Vagina (tissue), 2 donors: ENCODE data around the gene POLD1. TPM values are rescaled to one million over a fixed set of nuclear protein-coding genes. Genes with fewer than 3 reads are reported as not detected.
"Not testable (repeated sequence)": the region's sequence is repeated elsewhere in the genome, so short reads cannot be mapped to it uniquely, and the experiment has no call there.

Experiments used
- DNase-seq, 2 donors: peaks; one replicate each; pipeline ENCODE4 v3.0.0-alpha.2; 2017; ENCODE audit errors: extremely low spot score in 2 of 2
- H3K27ac ChIP-seq: fragments of 200-600 bp; sonication (generic); one replicate; pipeline ENCODE4 v1.5.1; 2019
- H3K27me3 ChIP-seq: fragments of 200-600 bp; sonication (generic); one replicate; pipeline ENCODE4 v1.5.1; 2019
- H3K36me3 ChIP-seq, 2 donors: fragments of 200-600 bp; sonication (generic); one replicate each; pipeline ENCODE4 v1.5.1; 2017 to 2019
- H3K4me1 ChIP-seq: fragments of 200-600 bp; sonication (generic); one replicate; pipeline ENCODE4 v1.5.1; 2019
- H3K4me3 ChIP-seq, 2 donors: fragments of 200-600 bp; sonication (generic); 1 replicate in 1 of 2; 2 replicates in 1 of 2; pipeline ENCODE4 v1.5.1; 2016 to 2019
- H3K9me3 ChIP-seq: fragments of 200-600 bp; sonication (generic); one replicate; pipeline ENCODE4 v1.5.1; 2019
- POLR2A ChIP-seq, 2 donors: fragments of 450-650 bp; IDR thresholded peaks; one replicate each; pipeline ENCODE4 v1.6.1; 2017; ENCODE audit warnings: antibody characterized with exemption in 2 of 2, mild to moderate bottlenecking in 2 of 2, moderate library complexity in 2 of 2
- POLR2AphosphoS5 ChIP-seq, 2 donors: sonication (generic); formaldehyde crosslinking; IDR thresholded peaks; one replicate each; pipeline ENCODE4 v1.9.0; 2017; ENCODE audit warnings: antibody characterized with exemption in 2 of 2, mild to moderate bottlenecking in 2 of 2, low read depth in 1 of 2; ENCODE audit not compliant: insufficient read depth in 1 of 2
- intact Hi-C: fragments of 100-400 bp; cut with DNase I; formaldehyde crosslinking; loops from one replicate; pipeline ENCODE4 v1.15.1; 2023
- total RNA-seq: library from RNA; depleted of rRNA; stranded (reverse); fragments of >200 nt; gene quantifications from one replicate; pipeline ENCODE4 v1.2.3, GENCODE V29; 2016
- TF ChIP-seq, protein P1 (sequence below), 3 experiments: fragments of 450-650 bp in 2 of 3; fragments of 200-600 bp in 1 of 3; sonication (generic) in 1 of 3; IDR thresholded peaks; one replicate each; pipeline ENCODE4 v1.5.1; 2017 to 2019; ENCODE audit warnings: antibody characterized with exemption in 3 of 3, mild to moderate bottlenecking in 2 of 3, moderate library complexity in 2 of 3

POLD1 gene
- total RNA-seq, 1 donor from 2014 or later, result 16.7 TPM

DNA sequence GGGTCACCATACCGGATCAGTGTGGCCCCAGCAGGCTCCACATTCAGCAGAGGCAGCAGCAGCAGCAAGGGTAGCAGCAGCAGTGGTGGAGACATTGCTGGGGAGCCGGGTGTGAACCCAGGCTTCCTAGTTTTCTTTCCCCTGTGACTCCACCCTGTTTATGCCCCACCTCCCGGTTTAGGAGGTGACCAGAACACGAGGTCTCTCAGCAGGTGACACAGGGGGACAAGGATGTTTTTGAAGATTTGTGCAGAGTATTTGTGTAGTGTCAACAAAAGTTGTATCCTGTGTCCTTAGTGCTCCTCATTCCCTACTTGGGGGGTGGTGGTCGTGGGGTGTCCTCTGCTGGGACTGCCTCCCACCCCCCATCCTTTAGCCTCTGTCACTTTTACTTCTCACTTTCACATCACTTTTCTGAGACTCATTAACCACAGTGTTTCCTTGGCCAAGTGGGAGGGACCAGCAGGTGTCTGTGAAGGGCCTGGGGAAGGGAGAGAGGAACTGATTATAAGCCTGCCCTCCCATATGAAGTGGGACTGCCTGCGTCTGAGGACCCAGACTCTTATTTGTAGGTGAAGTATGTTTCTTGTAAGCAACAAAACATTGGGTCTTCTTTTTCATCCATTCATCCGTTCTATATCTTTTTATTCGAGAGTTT is 39.4 kb upstream of the POLD1 start:
- H3K9me3 ChIP-seq, result no peaks in the 10 kb centered on the region
- no peak overlapping the region for H3K4me3 ChIP-seq
- intact Hi-C loops, result no loop called here
- no peak for DNase-seq
- H3K36me3 ChIP-seq, result no peaks in the 10 kb centered on the region
- H3K4me1 ChIP-seq, result no peaks in the 10 kb centered on the region
- TF ChIP-seq, protein P1, sequence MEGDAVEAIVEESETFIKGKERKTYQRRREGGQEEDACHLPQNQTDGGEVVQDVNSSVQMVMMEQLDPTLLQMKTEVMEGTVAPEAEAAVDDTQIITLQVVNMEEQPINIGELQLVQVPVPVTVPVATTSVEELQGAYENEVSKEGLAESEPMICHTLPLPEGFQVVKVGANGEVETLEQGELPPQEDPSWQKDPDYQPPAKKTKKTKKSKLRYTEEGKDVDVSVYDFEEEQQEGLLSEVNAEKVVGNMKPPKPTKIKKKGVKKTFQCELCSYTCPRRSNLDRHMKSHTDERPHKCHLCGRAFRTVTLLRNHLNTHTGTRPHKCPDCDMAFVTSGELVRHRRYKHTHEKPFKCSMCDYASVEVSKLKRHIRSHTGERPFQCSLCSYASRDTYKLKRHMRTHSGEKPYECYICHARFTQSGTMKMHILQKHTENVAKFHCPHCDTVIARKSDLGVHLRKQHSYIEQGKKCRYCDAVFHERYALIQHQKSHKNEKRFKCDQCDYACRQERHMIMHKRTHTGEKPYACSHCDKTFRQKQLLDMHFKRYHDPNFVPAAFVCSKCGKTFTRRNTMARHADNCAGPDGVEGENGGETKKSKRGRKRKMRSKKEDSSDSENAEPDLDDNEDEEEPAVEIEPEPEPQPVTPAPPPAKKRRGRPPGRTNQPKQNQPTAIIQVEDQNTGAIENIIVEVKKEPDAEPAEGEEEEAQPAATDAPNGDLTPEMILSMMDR (IDR thresholded peaks at IDR 0.05), result no peak
- TF ChIP-seq POLR2A (IDR thresholded peaks at IDR 0.05) (no peak), POLR2AphosphoS5 (IDR thresholded peaks at IDR 0.05; ENCODE audit: insufficient read depth in 1 of 2, low read depth in 1 of 2) (no peak)
- no peaks in the 10 kb centered on the region for H3K27me3 ChIP-seq
- H3K27ac ChIP-seq, result no peak overlapping the region

DNA sequence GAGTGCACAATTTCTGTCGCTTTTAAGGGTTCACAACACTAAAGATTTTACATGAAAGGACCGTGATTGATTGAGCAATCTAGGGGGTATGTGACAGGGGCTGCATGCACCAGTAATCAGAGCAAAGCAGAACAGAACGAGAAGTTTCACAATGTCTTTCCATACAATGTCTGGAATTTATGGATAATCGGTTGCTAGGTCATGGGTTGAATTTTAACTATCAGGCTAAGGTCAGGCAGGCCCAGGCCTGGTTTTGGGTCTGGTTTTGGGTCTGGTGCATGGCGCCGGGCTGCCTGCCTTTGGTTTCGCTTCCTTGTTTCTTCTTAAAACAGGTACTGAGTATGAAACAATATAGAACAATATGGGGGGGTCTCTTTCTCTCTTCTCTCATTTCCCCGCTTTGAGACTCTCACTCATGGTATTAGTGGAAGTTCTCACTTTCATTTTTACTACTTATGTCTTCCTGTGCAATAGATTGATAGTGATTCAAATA is 37.0 kb upstream of the POLD1 start:
- H3K4me3 ChIP-seq, H3K27ac ChIP-seq, H3K9me3 ChIP-seq, H3K4me1 ChIP-seq, H3K36me3 ChIP-seq, intact Hi-C loops, DNase-seq, H3K27me3 ChIP-seq: not testable (repeated sequence)

DNA sequence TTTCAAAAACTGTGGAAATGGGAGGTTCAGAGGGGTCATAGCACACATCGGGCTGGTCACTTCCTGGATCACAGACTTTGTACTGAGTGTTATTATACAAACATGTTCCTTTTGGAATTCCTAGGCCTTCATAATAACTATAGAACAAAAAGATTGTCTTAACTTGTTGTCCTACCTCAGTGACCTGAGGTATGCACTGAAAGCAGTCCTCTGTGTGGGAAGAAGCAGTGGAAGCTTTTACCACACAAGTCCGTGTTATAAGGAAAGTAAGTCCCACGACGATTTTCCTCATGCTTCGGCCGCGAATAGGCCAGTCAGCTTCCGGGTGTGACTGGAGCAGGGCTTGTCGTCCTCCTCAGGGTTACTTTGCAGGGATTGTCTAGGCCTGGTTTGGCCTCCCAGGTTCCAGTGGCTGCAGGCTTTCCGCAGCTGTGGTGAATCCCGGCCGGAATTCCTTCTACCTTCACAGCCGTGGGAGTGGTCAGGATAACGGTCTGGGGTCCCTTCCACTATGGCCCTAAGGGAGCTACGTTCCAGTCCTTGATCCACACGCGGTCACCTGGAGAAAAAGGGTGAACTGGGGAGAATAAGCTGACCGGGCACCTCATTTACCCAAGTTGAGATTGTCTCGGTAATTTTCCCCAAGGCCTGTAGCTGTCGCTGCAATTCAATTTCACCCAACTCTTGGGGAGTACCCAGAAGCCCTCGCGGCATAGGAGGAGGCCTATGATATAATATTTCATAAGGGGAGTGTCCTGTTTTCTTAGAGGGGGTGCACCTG is 34.7 kb upstream of the POLD1 start:
- intact Hi-C loops, result loop anchor here (5.0 kb wide), 1 partner anchor 538 kb away; no protein-coding TSS in a partner anchor
- Histone ChIP-seq H3K4me1 (no peaks in the 10 kb centered on the region), H3K36me3 (no peaks in the 10 kb centered on the region), H3K9me3 (no peaks in the 10 kb centered on the region), H3K27me3 (no peaks in the 10 kb centered on the region), H3K27ac (no peak overlapping the region), H3K4me3 (no peak overlapping the region)
- no peak for DNase-seq
- TF ChIP-seq POLR2A (IDR thresholded peaks at IDR 0.05), result no peak

DNA sequence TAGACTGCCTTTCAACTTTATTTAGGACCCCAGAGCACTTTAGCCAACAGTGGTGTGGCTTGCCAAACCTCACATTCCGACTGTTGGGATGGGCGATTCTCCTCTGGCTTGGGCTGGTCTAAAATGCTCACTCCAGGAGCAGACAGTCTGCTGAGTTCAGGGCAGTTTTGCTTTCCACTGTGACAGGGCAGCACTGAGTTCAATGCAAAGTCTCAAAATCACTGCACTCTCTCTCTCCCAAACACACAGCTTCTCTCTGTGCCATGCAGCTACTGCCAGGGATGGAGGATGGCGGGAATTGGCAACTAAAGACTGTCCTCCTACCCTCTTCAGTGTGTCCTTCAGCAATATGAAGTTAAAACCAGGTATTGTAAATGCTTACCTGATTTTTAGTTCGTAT is 31.9 kb upstream of the POLD1 start:
- no peak for TF ChIP-seq POLR2AphosphoS5 (IDR thresholded peaks at IDR 0.05; ENCODE audit: insufficient read depth in 1 of 2, low read depth in 1 of 2)
- TF ChIP-seq POLR2A (IDR thresholded peaks at IDR 0.05), result no peak
- TF ChIP-seq, protein P1 (IDR thresholded peaks at IDR 0.05), result no peak
- Histone ChIP-seq H3K27ac (no peak overlapping the region), H3K4me3 (no peak overlapping the region), H3K9me3 (no peaks in the 10 kb centered on the region), H3K27me3 (no peaks in the 10 kb centered on the region), H3K4me1 (peaks cover 2% of the 10 kb centered on the region), H3K36me3 (no peaks in the 10 kb centered on the region)
- intact Hi-C loops, result loop anchor here (5.0 kb wide), 1 partner anchor 535 kb away; no protein-coding TSS in a partner anchor
- no peak for DNase-seq

DNA sequence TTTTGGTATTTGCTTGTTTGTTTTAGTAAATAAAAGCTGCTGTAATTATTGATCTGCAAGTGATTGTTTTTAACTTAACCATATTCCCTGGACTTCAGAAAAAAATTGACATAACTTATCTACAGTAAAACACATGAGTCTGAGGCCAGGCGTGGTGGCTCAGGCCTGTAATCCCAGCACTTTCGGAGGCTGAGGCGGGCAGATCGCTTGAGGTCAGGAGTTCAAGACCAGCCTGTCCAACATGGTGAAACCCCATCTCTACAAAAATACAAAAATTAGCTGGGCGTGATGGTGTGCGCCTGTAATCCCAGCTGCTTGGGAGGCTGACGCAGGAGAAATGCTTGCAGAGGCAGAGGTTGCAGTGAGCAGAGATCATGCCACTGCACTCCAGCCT is 30.7 kb upstream of the POLD1 start:
- not testable (repeated sequence) for H3K27ac ChIP-seq, H3K9me3 ChIP-seq, DNase-seq, H3K36me3 ChIP-seq, H3K4me3 ChIP-seq, H3K27me3 ChIP-seq
- intact Hi-C loops, result loop anchor here (5.0 kb wide), 1 partner anchor 534 kb away; no protein-coding TSS in a partner anchor
- H3K4me1 ChIP-seq, result peaks cover 12% of the 10 kb centered on the region

DNA sequence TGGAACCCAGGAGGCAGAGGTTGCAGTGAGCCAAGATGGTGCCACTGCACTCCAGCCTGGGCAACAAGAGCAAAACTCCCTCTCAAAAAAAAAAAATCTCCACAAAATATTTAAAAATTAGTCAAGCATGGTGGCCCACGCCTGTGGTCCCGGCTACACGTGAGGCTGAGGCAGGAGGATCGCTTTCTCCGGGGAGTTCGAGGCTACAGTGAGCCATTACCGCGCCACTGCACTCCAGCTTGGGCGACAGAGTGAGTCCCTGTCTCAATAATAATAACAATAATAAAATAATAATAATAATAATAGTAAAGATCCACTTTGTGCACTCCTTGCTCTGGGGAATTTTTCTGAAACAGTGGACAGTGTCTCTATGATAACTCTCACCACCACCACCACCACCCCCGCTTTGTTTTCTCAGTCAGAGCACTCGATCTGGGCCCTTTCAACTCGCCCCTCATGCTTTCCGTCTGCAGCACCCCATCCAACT is 27.4 kb upstream of the POLD1 start:
- Histone ChIP-seq H3K36me3 (no peaks in the 10 kb centered on the region), H3K27ac (no peak overlapping the region), H3K27me3 (no peaks in the 10 kb centered on the region), H3K4me1 (peaks cover 12% of the 10 kb centered on the region), H3K9me3 (no peaks in the 10 kb centered on the region), H3K4me3 (peak overlapping the region in 1 of 2 donors; percentile 53)
- intact Hi-C loops, result loop anchor here (5.0 kb wide), 1 partner anchor 426 kb away; no protein-coding TSS in a partner anchor
- no peak for DNase-seq
- TF ChIP-seq POLR2AphosphoS5 (IDR thresholded peaks at IDR 0.05; ENCODE audit: insufficient read depth in 1 of 2, low read depth in 1 of 2) (no peak), POLR2A (IDR thresholded peaks at IDR 0.05) (no peak)
- TF ChIP-seq, protein P1 (IDR thresholded peaks at IDR 0.05), result no peak
